Progenitor cell of endocrine pancreas (in vitro differentiated cells): ENCODE measurements around the gene MYLK3. TPM values are rescaled to one million over a fixed set of nuclear protein-coding genes. Genes with fewer than 3 reads are reported as not detected.

ENCODE experiments used
- DNase-seq: peaks from one replicate; pipeline ENCODE4 v3.0.0; 2021; ENCODE audit warnings: low spot score; ENCODE audit not compliant: unreplicated experiment
- H3K27ac Mint-ChIP-seq: 2 replicates; pipeline ENCODE4 v1.8.0; 2021; ENCODE audit warnings: mild to moderate bottlenecking, moderate library complexity, mixed read lengths
- H3K27me3 Mint-ChIP-seq: 2 replicates; pipeline ENCODE4 v1.8.0; 2021; ENCODE audit warnings: mixed read lengths
- H3K36me3 Mint-ChIP-seq: 2 replicates; pipeline ENCODE4 v1.8.0; 2022; ENCODE audit warnings: mixed read lengths; ENCODE audit not compliant: insufficient read depth
- H3K4me1 Mint-ChIP-seq: 2 replicates; pipeline ENCODE4 v1.8.0; 2021; ENCODE audit warnings: low read depth, mixed read lengths
- H3K4me3 Mint-ChIP-seq: 2 replicates; pipeline ENCODE4 v1.8.0; 2021; ENCODE audit warnings: low read depth, mild to moderate bottlenecking, moderate library complexity, mixed read lengths
- H3K9me3 Mint-ChIP-seq: 2 replicates; pipeline ENCODE4 v1.8.0; 2021; ENCODE audit warnings: low read depth, mixed read lengths
- total RNA-seq: library from RNA; stranded (reverse); gene quantifications from 2 replicates; pipeline ENCODE4 v1.2.1, GENCODE V29; 2021
- TF ChIP-seq, protein P1 (sequence below): fragments of 200-600 bp; sonication (generic); IDR thresholded peaks from one replicate; pipeline ENCODE4 v1.5.0; 2021; ENCODE audit warnings: antibody characterized with exemption, mild to moderate bottlenecking; ENCODE audit not compliant: unreplicated experiment

The MYLK3 gene
- total RNA-seq, 1 donor from 2014 or later: 0.77 TPM

DNA sequence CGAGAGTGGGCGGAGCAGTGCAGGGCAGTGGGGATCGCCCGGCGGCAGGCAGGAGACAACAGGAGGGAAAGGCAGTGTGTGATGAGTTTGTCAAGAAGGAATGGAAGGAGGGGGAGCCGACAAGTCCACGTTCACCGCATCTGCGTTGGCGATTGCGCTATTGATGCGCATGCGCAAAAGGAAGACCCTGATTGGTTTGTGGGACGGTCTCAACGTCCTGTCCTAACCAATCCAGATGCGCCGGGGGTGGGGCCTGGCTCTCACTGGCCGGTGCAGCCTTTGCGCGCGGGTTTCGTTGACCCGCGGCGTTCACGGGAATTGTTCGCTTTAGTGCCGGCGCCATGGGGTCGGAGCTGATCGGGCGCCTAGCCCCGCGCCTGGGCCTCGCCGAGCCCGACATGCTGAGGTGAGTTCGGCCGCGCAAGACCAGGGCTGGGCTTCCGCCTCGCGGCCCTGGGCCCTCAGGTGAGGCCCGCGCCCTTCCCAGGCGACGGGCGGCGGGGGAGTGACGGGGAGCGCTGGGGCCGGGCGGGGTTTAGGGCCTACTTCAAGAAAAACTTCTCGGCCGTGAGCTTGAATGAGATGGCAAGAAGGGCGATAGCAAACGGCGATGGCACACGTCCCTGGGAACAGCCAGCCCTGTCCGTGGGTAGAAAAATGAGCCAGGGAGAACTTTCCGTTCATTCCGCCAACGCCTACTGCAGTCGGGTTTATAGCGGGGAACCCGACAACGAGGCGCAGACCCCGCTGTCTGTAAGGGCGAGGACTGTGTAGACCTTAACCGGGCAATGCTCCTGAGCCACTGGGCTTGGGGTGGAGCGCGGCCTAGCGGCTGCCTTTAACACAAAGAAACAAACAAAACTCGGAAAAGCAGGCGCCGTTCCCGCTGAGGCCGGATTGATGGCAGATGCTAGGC lies 58.5 kb downstream of the MYLK3 start, which contains the start of gene ORC6:
TSS of gene ORC6 (plus strand) at position 295 of the 916 bp plus-strand sequence. CDS start at position 342, 47 bp downstream.
- TF ChIP-seq, protein P1, sequence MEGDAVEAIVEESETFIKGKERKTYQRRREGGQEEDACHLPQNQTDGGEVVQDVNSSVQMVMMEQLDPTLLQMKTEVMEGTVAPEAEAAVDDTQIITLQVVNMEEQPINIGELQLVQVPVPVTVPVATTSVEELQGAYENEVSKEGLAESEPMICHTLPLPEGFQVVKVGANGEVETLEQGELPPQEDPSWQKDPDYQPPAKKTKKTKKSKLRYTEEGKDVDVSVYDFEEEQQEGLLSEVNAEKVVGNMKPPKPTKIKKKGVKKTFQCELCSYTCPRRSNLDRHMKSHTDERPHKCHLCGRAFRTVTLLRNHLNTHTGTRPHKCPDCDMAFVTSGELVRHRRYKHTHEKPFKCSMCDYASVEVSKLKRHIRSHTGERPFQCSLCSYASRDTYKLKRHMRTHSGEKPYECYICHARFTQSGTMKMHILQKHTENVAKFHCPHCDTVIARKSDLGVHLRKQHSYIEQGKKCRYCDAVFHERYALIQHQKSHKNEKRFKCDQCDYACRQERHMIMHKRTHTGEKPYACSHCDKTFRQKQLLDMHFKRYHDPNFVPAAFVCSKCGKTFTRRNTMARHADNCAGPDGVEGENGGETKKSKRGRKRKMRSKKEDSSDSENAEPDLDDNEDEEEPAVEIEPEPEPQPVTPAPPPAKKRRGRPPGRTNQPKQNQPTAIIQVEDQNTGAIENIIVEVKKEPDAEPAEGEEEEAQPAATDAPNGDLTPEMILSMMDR: peak; percentile 58
- H3K36me3 Mint-ChIP-seq: peaks cover 5% of the 10 kb centered on the region
- H3K4me1 Mint-ChIP-seq: peaks cover 38% of the 10 kb centered on the region
- DNase-seq: peak; percentile 93
- no peaks in the 10 kb centered on the region for H3K9me3 Mint-ChIP-seq
- no peak within 1 kb of the TSS for H3K27ac Mint-ChIP-seq
- no peak within 1 kb of the TSS for H3K4me3 Mint-ChIP-seq
- H3K27me3 Mint-ChIP-seq: no peaks in the 10 kb centered on the region

DNA sequence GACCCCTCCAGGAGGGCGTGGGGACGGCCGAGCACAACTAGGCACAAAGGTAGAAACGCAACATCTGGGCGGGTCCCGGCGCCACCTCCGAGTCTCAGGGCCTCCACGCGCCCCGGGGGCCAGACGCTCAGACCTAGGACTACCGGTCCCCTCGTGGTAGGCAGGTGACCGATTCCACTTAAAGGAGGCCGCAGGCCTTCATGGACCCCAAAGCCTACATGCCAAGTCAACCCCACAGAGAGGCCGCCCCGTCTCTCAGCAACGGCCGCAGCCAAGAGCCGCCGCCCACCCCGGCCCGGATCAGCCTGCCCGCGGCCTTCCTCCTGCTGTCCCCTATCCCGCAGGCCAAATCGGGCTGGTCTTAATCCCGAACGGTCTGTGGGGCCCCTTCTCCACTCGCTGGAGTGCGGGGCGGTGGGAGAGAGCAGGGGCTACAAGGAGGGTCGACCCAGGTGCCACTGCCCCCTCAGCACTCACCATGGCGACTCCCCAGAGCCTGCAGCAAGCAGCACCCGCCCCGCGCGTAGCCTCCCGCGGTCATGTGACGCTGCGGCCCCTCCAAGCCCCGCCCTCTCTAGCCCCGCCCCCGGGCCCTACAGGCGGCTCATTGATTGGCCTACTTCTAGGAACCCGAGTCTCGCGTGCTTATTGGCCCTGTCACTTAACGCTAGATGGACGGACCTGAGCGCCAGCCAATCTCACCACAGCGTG lies 59.3 kb downstream of the MYLK3 start, which contains the start of gene VPS35:
TSS of gene VPS35 (minus strand) at position 525 of the 711 bp plus-strand sequence. CDS start at position 480, 45 bp downstream.
- Mint-ChIP-seq H3K36me3 (peaks cover 4% of the 10 kb centered on the region), H3K4me1 (peaks cover 44% of the 10 kb centered on the region), H3K4me3 (no peak within 1 kb of the TSS), H3K27ac (no peak within 1 kb of the TSS), H3K27me3 (no peaks in the 10 kb centered on the region), H3K9me3 (no peaks in the 10 kb centered on the region)
- DNase-seq: peak; percentile 100
- TF ChIP-seq, protein P1: peak; percentile 67

DNA sequence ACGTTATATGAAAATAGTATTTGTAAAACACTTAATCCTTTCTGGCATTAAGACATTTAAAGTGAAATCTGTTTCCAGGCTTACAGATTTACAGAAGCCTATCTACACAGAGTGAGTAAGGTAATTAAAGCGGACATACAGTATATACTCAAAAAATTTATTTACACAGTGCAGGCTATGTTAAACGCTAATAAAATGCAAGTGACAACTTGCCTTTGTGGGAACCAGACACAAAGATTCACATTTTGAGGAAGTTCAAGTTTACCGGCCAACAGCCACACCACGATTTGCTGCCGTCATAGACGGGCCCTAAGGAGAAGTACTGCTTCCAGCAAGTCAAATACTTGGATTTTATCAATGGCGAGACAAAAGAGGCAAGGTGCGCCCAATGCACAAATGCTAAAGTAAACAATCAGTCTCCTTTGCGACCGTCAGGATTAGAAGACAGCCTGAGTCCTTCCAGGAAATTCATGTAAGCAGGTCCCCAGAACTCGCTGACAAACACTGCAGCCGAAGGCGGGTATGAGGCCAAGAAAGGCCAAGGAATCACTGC lies 60.0 kb downstream of the MYLK3 start:
- Mint-ChIP-seq H3K9me3 (no peaks in the 10 kb centered on the region), H3K36me3 (peaks cover 4% of the 10 kb centered on the region), H3K27me3 (no peaks in the 10 kb centered on the region), H3K4me1 (peaks cover 49% of the 10 kb centered on the region), H3K4me3 (no peak overlapping the region), H3K27ac (no peak overlapping the region)
- TF ChIP-seq, protein P1: no peak
- no peak for DNase-seq

DNA sequence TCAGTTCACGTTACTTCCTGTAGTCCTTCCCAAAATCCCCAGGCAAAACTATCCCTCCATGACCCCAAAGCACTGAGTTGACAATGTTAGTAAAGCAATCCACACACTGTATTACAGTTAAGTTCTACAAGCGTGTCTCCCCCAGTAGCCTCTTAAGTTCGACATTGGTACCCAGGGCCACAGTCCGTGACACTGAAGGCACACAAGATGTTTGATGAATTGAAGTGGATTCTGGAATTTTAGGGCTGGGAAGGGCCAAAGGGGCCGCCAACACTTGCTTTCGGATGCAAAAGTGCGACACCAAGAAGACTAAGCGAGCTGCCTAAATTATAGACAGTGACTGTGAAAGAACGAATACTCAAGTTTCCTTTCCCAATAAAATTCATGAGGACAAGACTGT lies 60.7 kb downstream of the MYLK3 start:
- no peak overlapping the region for H3K4me3 Mint-ChIP-seq
- peaks cover 52% of the 10 kb centered on the region for H3K4me1 Mint-ChIP-seq
- peaks cover 2% of the 10 kb centered on the region for H3K36me3 Mint-ChIP-seq
- DNase-seq: no peak
- H3K27me3 Mint-ChIP-seq: no peaks in the 10 kb centered on the region
- no peak overlapping the region for H3K27ac Mint-ChIP-seq
- TF ChIP-seq, protein P1: no peak
- H3K9me3 Mint-ChIP-seq: no peaks in the 10 kb centered on the region
